Measurements from ENCODE around the gene GPR149.

DNA sequence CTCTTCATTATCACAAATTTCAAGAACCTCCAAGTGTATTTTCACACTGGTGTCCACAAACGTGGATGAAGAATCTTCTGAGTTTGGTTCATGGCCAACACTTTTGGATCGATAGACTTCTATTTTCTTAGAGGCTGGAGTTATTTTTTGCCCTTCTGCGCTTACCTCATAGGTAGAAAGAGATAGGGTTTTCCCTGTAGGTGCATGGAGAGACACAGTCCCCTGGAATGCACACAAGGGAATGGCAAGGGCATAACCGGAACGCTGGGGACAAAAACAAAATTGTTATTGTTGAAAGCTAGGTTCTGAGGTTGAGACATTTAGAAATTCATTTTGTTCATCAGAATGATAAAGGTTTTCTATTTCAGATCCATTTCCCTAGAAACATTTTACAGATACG lies 92.0 kb downstream of the GPR149 start:
- TF ChIP-seq, protein P1, sequence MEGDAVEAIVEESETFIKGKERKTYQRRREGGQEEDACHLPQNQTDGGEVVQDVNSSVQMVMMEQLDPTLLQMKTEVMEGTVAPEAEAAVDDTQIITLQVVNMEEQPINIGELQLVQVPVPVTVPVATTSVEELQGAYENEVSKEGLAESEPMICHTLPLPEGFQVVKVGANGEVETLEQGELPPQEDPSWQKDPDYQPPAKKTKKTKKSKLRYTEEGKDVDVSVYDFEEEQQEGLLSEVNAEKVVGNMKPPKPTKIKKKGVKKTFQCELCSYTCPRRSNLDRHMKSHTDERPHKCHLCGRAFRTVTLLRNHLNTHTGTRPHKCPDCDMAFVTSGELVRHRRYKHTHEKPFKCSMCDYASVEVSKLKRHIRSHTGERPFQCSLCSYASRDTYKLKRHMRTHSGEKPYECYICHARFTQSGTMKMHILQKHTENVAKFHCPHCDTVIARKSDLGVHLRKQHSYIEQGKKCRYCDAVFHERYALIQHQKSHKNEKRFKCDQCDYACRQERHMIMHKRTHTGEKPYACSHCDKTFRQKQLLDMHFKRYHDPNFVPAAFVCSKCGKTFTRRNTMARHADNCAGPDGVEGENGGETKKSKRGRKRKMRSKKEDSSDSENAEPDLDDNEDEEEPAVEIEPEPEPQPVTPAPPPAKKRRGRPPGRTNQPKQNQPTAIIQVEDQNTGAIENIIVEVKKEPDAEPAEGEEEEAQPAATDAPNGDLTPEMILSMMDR (optimal IDR thresholded peaks at IDR 0.05 in 1 of 3, IDR thresholded peaks at IDR 0.05 in 1 of 3, conservative IDR thresholded peaks at IDR 0.05 in 1 of 3; ENCODE audit: extremely low read depth in 1 of 3, insufficient read depth in 2 of 3, low read length in 3 of 3): no peak
- no peak for TF ChIP-seq EZH2 (IDR thresholded peaks at IDR 0.05; ENCODE audit: low read length)

Data from keratinocyte (primary cell).